IMR-90 (cell line): Measurements from ENCODE around the gene ISX. TPM values are rescaled to one million over a fixed set of nuclear protein-coding genes. Genes with fewer than 3 reads are reported as not detected.
"Not testable (repeated sequence)": the region's sequence is repeated elsewhere in the genome, so short reads cannot be mapped to it uniquely, and the experiment has no call there.

ENCODE experiments used
- ATAC-seq: fragments of 200-7000 bp; cut with Tn5 transposase; 2 replicates; pipeline ENCODE4 v1.9.1; 2020; ENCODE audit warnings: low read depth, mild to moderate bottlenecking, moderate library complexity
- BruUV-seq: library from RNA; stranded (reverse); fragments of 400-500 nt; replicated peaks from 2 replicates; lab custom pipeline; 2021; lab: Mats Ljungman, UMichigan
- CTCF ChIA-PET: fragments of 300-600 bp; formaldehyde crosslinking; extraction: SDS; loops from one replicate; lab custom pipeline; 2021; ENCODE audit warnings: antibody characterized with exemption; lab: Yijun Ruan, JAX
- POLR2A ChIA-PET: fragments of 300-600 bp; sonication (Branson Sonifier 250); formaldehyde crosslinking; loops from one replicate; lab custom pipeline; 2022; ENCODE audit warnings: antibody characterized with exemption; ENCODE audit not compliant: unreplicated experiment; lab: Charles Lee
- DNase-seq: peaks from one replicate; pipeline ENCODE4 v3.0.0; 2013
- H2AFZ ChIP-seq: replicated peaks from 2 replicates; pipeline ENCODE3; 2013; ENCODE audit warnings: low read length, mild to moderate bottlenecking; ENCODE audit not compliant: poor library complexity
- H2AK5ac ChIP-seq: 2 replicates; pipeline ENCODE4 v1.6.1; 2013; ENCODE audit warnings: low read depth, low read length, inconsistent platforms
- H2AK9ac ChIP-seq: replicated peaks from 2 replicates; pipeline ENCODE3; 2013; ENCODE audit warnings: mild to moderate bottlenecking, low read depth, low read length, moderate library complexity; ENCODE audit not compliant: poor library complexity
- H2BK120ac ChIP-seq: 2 replicates; pipeline ENCODE4 v1.6.1; 2013; ENCODE audit warnings: low read depth, low read length, inconsistent platforms
- H2BK15ac ChIP-seq: 3 replicates; pipeline ENCODE4 v1.6.1; 2013; ENCODE audit warnings: low read depth, low read length, inconsistent platforms
- H2BK20ac ChIP-seq: 2 replicates; pipeline ENCODE4 v1.6.1; 2013; ENCODE audit warnings: low read depth, mild to moderate bottlenecking, inconsistent platforms, low read length, moderate library complexity
- H2BK5ac ChIP-seq: 2 replicates; pipeline ENCODE4 v1.6.1; 2013; ENCODE audit warnings: mild to moderate bottlenecking, low read depth, low read length, inconsistent platforms; ENCODE audit not compliant: poor library complexity, severe bottlenecking
- H3K14ac ChIP-seq: replicated peaks from 2 replicates; pipeline ENCODE4 v1.6.1; 2013; ENCODE audit warnings: low read depth, low read length, inconsistent platforms
- H3K18ac ChIP-seq: 2 replicates; pipeline ENCODE4 v1.6.1; 2013; ENCODE audit warnings: low read depth, low read length, control low read depth
- H3K23ac ChIP-seq: 2 replicates; pipeline ENCODE4 v1.6.1; 2013; ENCODE audit warnings: low read depth, low read length, inconsistent platforms
- H3K27ac ChIP-seq: 2 replicates; pipeline ENCODE4 v1.5.1; 2013; ENCODE audit warnings: mild to moderate bottlenecking, control low read depth, low read length; ENCODE audit not compliant: insufficient read depth
- H3K27me3 ChIP-seq: 2 replicates; pipeline ENCODE4 v1.6.1; 2013; ENCODE audit warnings: low read length; ENCODE audit not compliant: control insufficient read depth, insufficient read depth
- H3K36me3 ChIP-seq: 2 replicates; pipeline ENCODE4 v1.6.1; 2013; ENCODE audit warnings: low read length, mixed read lengths; ENCODE audit not compliant: control insufficient read depth, insufficient read depth
- H3K4ac ChIP-seq: 2 replicates; pipeline ENCODE4 v1.6.1; 2013; ENCODE audit warnings: low read depth, low read length, inconsistent platforms
- H3K4me1 ChIP-seq: 2 replicates; pipeline ENCODE4 v1.6.1; 2013; ENCODE audit warnings: low read length, mixed read lengths; ENCODE audit not compliant: control insufficient read depth, insufficient read depth
- H3K4me2 ChIP-seq: 2 replicates; pipeline ENCODE4 v1.6.1; 2013; ENCODE audit warnings: low read depth, mild to moderate bottlenecking, control low read depth, low read length, moderate library complexity
- H3K4me3 ChIP-seq: 2 replicates; pipeline ENCODE4 v1.5.1; 2013; ENCODE audit warnings: low read depth, mild to moderate bottlenecking, control low read depth, low read length, moderate library complexity; ENCODE audit not compliant: insufficient read depth
- H3K56ac ChIP-seq: 2 replicates; pipeline ENCODE4 v1.6.1; 2013; ENCODE audit warnings: low read length, inconsistent platforms; ENCODE audit not compliant: insufficient read depth; ENCODE audit errors: extremely low read depth
- H3K79me1 ChIP-seq, 2 experiments: 2 replicates each; pipeline ENCODE4 v1.6.1; 2013; ENCODE audit warnings: low read length in 2 of 2, inconsistent platforms in 1 of 2, low read depth in 1 of 2
- H3K9ac ChIP-seq: 2 replicates; pipeline ENCODE4 v1.6.1; 2013; ENCODE audit warnings: low read depth, low read length, control low read depth
- H3K9me1 ChIP-seq: 2 replicates; pipeline ENCODE4 v1.6.1; 2013; ENCODE audit warnings: low read length, inconsistent platforms; ENCODE audit not compliant: insufficient read depth
- H3K9me3 ChIP-seq: 2 replicates; pipeline ENCODE4 v1.6.1; 2013; ENCODE audit warnings: low read length; ENCODE audit not compliant: control insufficient read depth, insufficient read depth
- H4K20me1 ChIP-seq: 2 replicates; pipeline ENCODE4 v1.6.1; 2013; ENCODE audit warnings: low read length, inconsistent platforms; ENCODE audit not compliant: insufficient read depth
- H4K5ac ChIP-seq: 2 replicates; pipeline ENCODE4 v1.6.1; 2013; ENCODE audit warnings: mild to moderate bottlenecking, low read depth, low read length, control low read depth
- H4K8ac ChIP-seq, 2 experiments: 2 replicates each; pipeline ENCODE4 v1.6.1; 2013; ENCODE audit warnings: low read depth in 2 of 2, low read length in 2 of 2, control low read depth in 1 of 2, inconsistent platforms in 1 of 2
- H4K91ac ChIP-seq: 2 replicates; pipeline ENCODE4 v1.6.1; 2013; ENCODE audit warnings: low read depth, low read length, inconsistent platforms; ENCODE audit not compliant: insufficient read depth
- WGBS, 2 experiments: methylation state at CpG; one replicate each; pipeline versions ENCODE4 v1.1.5 to v1.1.7; 2013; ENCODE audit warnings: missing lambda C conversion rate in 2 of 2; ENCODE audit not compliant: insufficient read length in 1 of 2; ENCODE audit errors: extremely low coverage in 2 of 2; 5-methylcytosine and 5-hydroxymethylcytosine counted together
- dilution Hi-C: fragments of 300-500 bp; cut with HindIII; formaldehyde crosslinking; loops from one replicate; pipeline ENCODE4 v1.14.3; 2018; ENCODE audit warnings: low sequenced_read_pairs; ENCODE audit not compliant: unreplicated experiment
- in situ Hi-C: fragments of 300-500 bp; cut with MboI; formaldehyde crosslinking; loops from 3 replicates; pipeline ENCODE4 v1.14.3; 2019; ENCODE audit warnings: low sequenced_read_pairs, inconsistent platforms, mixed read lengths
- intact Hi-C: fragments of 100-400 bp; cut with micrococcal nuclease; formaldehyde crosslinking; loops from 2 replicates; pipeline ENCODE4 v1.10.0; 2022
- polyA plus RNA-seq, 3 experiments: library from polyadenylated mRNA; depleted of rRNA; stranded (reverse); fragments of >200 nt; gene quantifications; 2 replicates each; pipeline ENCODE4 v1.2.3, GENCODE V29; 2012; ENCODE audit warnings: low replicate concordance in 1 of 3
- total RNA-seq: library from RNA; depleted of rRNA; stranded (reverse); fragments of >200 nt; gene quantifications from 2 replicates; pipeline ENCODE4 v1.2.3, GENCODE V29; 2012

Gene ISX
- total and polyA plus RNA-seq, 2 of the 4 experiments (the other 2 are of a cell fraction) = not detected

DNA sequence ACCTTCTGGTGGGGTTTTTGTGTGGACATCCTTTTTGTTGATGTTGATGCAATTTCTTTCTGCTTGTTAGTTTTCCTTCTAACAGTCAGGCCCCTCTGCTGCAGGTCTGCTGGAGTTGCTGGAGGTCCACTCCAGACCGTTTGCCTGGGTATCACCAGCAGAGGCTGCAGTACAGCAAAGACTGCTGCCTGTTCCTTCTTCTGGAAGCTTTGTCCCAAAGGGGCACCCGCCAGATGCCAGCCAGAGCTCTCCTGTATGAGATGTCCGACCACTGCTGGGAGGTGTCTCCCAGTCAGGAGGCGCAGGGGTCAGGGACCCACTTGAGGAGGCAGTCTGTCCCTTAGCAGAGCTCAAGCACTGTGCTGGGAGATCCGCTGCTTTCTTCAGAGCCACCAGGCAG, 35.8 kb upstream of the ISX start:
- H2BK5ac ChIP-seq, H4K20me1 ChIP-seq, DNase-seq, H4K8ac ChIP-seq, H3K9me1 ChIP-seq, H3K18ac ChIP-seq, H4K91ac ChIP-seq, H3K9ac ChIP-seq, H3K27me3 ChIP-seq, H3K4me1 ChIP-seq, H3K23ac ChIP-seq, H2AK9ac ChIP-seq, H4K5ac ChIP-seq, H3K14ac ChIP-seq, H3K4ac ChIP-seq, dilution Hi-C loops, H3K36me3 ChIP-seq, H3K27ac ChIP-seq, H3K4me2 ChIP-seq, H2BK120ac ChIP-seq, H2AFZ ChIP-seq, BruUV-seq, POLR2A ChIA-PET, H2BK15ac ChIP-seq, intact Hi-C loops, H3K4me3 ChIP-seq, in situ Hi-C loops, ATAC-seq, H3K79me1 ChIP-seq, H2AK5ac ChIP-seq, H2BK20ac ChIP-seq, H3K56ac ChIP-seq: not testable (repeated sequence)
- peaks cover 10% of the 10 kb centered on the region; the same call in 1 of the 2 replicates for H3K9me3 ChIP-seq
- CTCF ChIA-PET = interaction anchor here (0.6 kb wide), 1 partner anchor 1523 kb away, joined by 8 read pairs; no protein-coding TSS in a partner anchor
- 75% methylated on average over 1 of the region's 5 CpGs; no CpG with 5 or more reads in 1 of the 2 experiments for WGBS, 2 experiments
